ENCODE measurements around the gene MYBPC3.
"Not testable (repeated sequence)": the region's sequence is repeated elsewhere in the genome, so short reads cannot be mapped to it uniquely, and the experiment has no call there.

The MYBPC3 gene

DNA sequence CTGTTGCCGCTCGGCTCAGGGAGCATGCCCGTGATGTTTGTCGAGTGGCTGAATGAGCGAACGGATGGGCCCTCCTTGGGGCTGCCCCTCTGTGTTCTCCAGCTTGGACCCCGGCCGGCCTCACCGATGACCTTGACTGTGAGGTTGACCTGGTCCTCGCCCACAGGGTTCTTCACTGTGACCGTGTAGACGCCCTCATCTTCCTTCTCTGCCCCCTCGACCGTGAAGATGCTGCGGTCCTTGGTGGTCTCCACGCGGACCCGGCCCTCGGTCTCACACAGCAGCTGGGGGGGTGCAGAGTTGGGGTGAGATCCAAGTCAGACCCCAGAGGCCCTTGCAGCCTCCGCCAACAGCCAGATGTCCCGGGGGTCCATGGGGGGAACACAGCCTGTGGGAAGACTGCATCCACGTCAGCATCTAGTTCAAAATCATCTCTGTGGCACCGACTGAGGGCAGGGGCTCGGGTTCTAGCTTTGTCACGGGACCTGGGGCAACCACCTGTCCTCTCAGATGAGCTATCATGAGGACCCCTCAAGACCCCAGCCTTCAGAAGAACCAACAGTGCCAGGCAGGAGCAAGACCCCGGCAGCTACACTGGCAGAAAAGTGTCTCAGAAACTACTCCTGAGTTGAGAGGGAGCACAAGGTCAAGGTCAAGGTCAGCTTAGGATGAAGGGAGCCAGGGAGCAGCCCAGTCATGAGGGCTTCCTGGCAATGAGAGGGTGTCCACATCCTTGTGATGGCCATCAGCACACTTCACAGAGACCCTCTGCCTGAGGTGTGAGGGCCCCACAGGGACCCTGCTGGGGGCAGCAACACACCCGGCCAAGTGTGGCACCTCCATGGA, 13.9 kb downstream of the MYBPC3 start:
- no peak for DNase-seq (ENCODE audit: low spot score)

DNA sequence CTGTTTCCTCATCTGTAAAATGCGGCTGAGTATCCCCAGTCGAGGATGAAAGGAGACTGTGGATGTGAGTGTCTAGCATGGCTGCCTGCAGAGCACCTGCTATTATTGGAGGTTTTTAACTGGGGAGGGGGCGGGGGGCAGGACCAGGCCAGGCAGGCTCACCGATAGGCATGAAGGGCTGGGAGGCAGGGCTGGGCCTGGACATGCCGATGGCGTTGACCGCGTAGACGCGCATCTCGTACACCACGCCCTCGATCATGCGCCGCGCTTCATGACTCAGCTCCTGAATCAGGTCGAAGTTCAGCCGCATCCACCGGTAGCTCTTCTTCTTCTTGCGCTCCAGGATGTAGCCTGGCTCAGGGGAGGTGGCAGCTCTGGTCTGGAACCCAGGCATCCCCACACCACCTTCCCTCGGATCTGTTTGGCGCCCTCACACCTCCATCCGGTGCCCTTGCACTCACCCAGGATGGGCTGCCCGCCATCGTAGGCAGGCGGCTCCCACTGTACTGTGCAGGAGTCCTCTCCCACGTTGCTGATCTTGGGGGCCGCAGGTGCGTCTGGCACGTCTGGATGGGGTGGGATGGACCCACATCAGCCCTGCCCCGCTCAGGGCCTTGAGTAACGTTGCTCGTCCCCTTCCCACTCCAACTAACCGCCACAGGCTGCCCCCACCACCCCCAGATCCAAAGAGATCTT, 15.1 kb downstream of the MYBPC3 start:
- DNase-seq (ENCODE audit: low spot score) = no peak

DNA sequence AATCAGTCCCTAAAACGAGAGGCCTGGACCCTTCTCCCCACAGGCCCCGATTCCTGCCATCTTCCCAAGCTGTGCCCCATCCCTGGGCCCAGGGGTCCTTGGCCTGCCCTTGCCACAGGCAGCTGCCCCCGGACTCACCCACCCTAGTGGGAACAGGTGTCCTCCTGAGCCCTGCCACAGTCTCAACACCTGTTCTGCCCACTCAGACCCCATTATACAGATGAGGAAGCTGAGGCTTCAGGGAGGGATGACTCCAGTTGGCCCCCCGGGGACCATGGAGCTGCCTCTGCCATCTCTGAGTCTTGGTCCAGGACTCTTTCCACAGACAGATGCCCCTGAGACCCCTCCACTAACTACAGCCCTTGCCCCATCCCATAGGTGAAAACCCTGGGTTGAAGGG, 15.9 kb downstream of the MYBPC3 start:
- no peak for DNase-seq (ENCODE audit: low spot score)

DNA sequence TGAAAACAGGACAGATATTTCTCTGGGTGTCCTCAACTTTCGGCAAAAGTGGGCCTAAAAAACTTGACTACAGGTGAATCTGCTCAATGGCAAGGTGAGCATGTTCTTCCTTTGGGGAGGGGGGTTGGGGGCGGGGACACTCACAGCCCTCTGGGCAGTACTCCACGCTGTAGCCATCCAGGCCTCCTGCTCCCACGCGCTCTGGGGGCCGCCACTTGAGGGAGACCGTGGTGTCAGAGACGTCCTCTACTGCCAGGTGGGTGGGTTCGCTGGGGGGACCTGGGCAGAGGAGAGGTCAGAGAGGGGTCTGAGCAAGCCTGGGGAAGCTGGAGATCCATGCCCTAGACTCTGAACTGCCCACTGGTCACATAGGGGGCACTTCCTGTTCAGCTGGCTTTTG, 16.8 kb downstream of the MYBPC3 start:
- DNase-seq (ENCODE audit: low spot score) = no peak

DNA sequence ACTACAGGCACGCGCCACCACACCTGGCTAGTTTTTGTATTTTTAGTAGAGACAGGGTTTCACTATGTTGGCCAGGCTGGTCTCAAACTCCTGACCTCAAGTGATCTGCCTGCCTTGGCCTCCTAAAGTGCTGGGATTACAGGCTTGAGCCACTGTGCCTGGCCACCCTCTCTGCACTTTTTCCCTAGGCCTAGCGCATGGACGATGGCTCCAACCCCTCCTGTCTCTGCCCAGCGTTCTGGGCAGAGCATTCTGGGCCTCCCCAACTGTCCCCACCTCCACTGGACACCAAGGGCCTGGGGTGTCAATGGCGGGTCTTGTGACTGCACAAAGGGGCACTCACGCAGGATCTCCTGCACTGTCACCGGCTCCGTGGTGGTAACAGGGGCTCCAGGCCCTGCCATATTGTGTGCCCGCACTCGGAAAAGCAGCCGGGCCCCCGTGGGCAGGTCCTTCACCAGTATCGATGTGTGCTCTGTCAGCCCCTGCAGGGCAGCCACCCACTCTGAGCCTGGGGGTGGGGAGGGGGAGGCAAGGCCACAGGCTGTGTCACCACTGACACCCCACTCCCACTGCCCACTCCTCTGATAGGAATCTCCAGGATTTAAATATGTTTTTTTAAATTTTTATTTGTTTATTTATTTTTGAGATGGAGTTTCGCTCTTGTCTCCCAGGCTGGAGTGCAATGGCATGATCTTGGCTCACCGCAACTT, 17.6 kb downstream of the MYBPC3 start:
- DNase-seq (ENCODE audit: low spot score) = not testable (repeated sequence)

DNA sequence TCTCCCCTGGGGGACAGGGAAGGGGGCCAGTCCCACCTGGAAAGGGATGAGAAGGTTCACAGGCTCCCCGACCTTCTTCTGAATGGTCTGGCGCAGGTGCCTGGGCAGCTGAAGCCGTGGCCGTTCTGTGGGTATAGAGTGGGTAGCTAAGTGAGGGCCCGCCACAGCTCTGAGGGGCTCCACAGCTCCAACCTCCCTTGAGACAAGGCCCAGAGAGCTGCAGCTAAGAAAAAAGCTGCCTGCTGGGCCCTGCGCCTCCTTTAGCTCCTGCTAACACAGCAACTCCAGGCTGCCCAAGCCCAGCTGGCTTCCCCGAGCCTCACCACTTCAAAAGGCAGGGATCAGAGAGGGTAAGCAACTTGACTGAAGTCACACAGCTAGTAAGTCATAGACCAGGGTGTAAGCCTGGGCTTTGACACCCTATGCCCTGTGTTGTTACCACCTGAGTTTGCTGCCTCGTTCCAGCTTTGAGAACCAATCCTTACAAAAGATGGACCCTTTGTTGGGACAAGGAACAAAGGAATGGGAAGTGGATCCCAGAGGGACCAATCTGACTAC, 18.5 kb downstream of the MYBPC3 start:
- no peak for DNase-seq (ENCODE audit: low spot score)

DNA sequence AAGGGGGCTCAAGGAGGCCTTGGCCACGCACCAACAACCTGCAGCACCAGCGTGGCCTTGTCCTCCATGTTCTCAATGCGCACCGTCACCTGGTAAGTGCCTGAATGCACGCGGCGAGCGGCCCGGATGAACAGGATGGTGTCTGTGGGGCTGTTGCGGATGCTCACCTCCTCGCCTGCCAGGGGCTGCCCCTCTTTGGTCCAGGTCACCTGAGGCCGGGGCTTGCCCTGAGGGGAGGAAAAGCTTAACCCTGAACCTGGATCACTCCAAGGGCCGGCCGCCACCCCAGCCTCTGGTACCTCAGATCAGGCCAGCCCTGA, 19.0 kb downstream of the MYBPC3 start:
- DNase-seq (ENCODE audit: low spot score) = no peak

DNA sequence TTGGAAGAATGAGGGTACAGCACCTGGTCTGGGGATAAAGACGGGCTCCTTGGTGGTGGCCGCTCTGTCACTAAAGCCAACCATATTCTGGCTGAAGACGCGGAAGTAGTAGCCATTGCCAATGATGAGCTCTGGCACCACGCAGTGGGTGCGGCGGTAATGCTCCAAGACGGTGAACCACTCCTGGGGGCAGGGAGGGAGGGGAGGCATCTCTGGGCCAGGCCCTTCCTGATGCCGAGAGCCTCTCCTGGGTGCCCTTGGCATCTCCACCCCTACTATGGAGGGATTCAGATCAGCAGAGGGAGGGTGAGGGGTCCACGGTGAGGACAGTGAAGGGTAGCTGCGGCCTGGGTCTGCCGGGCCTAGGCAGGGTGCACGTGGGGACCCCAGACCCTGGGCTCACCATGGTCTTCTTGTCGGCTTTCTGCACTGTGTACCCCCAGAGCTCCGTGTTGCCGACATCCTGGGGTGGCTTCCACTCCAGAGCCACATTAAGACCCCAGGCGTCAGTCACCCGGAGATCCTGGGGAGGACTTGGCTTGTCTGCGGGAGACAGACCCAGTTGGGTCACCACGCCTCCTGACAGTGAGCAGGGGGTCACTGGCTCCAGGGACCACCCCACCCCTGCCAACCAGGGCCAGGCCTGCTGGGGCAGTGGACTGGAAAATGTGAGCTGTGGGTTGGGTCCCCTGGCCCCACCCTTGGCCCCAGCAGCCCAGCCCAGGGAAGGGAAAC, 19.5 kb downstream of the MYBPC3 start:
- DNase-seq (ENCODE audit: low spot score) = no peak

DNA sequence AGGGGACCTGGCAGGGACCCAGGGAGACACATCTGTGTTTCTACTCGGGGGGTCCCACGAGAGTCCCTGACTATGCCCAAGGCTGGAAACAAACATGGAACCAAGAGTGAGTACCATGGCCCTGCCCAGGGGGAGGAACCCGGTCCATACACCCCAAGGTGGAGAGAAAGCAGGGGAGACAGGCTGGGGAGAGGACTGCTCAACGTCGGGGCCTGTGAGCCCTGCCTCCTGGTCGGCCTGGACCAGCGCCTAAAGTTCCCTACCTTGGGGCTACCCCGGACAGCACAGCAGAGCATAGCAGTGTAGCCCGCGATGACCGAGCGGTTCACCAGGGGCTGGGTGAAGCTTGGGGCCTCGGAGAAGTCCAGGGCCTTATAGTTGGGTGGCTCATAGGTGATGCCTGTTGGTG, 20.2 kb downstream of the MYBPC3 start:
- no peak for DNase-seq (ENCODE audit: low spot score)

DNA sequence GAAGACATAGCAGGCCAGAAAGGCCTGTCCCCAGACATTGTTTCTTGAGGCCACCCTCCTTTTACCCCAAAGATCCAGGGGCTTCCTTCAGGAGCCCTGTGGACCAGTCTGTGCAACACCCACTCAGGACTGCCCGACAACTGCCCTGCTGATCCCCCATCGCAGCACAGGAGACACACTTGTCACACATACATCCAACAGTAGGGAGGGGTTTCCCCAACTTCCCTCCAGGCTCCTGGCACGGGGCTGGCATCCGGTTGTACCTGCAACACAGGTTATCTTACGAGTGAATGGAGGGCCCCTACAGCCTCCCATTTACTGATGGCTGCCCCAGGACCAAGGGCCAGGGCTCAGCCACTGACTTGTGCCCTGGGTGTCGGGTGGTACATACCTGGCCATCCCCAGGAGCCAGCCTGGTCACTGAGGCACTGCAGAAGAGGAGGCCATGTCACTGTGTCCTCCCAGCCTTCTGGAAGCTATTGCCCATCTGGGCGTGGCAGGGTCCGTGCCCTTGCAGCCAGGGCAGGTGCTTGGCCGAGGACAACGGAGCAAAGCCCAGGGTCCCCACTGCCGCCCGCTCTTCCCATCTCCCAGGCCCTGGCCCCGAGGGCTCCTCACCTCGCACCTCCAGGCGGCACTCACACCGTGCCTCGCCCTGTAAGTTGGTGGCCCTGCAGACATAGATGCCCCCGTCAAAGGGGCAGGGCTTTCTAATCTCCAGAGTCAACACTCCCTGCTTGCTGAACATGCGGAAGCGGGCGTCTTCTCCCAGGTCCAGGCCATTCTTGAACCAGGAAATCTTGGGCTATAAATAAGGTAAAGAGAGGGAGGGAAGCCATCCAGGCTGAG, 20.8 kb downstream of the MYBPC3 start:
- DNase-seq (ENCODE audit: low spot score) = no peak

DNA sequence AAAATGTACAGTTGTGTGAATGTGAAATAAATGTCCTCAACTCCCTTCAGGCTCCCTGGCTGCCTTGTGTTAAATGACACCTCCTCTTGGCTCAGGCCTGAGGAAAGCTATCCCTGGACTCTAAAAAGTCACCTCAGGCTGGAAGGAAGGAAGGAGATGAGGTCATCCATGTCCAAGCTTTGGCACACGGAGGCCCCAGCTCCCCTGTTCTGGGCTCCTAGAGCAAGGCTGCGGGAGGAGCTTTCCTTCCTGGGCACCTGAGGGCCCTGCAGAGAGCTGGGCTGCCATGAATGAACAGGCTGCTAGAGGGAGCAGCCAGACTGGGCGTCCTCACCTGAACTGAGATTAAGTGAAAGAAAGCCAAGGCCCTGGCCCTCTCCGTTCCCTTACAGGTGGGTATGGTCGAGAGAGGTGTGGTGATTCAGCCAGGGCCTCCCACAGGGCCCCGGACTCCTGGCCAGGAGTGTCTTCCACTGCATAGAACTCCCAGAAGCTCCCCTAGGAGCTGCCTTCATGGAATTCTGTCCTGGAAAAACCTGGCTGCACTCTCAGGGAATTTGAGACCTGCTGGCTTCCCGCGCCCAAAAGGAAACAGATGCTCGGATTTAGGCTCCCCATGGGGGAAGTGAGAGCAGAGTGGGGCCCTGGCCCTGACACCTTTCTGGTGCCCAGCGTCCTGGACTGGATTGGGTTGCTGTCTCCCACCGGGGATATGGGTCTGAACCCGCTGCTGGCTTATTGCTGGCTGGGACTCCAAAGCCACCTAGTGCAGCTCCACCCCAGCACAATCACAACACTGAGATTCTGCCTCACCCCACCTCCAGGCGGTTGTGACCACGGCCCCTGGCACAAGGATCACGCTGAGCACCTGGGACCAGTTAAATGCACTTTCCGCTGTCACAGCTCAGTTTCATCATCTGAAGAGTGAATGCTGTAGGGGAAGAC, 22.2 kb downstream of the MYBPC3 start:
- DNase-seq (ENCODE audit: low spot score) = no peak

DNA sequence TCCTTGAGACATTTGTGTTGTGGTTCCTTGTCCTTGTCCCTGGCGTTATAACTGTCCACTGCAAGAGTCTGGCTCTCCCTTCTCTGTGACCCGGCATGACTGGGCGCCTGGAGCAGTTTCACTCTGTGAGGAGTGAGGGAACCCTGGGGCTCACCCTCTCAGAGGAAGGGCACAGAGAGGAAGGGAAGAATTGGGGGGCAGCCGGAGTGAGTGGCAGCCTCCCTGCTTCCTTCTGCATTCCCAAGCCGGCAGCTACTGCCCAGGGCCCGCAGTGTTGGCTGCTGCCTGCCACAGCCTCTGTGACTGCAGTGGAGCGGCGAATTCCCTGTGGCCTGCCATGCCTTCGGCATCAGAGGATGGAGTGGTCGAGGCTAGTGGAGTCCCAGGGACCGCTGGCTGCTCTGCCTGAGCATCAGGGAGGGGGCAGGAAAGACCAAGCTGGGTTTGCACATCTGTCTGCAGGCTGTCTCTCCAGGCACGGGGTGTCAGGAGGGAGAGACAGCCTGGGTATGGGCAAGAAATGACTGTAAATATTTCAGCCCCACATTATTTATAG, 23.0 kb downstream of the MYBPC3 start:
- DNase-seq (ENCODE audit: low spot score) = no peak

DNA sequence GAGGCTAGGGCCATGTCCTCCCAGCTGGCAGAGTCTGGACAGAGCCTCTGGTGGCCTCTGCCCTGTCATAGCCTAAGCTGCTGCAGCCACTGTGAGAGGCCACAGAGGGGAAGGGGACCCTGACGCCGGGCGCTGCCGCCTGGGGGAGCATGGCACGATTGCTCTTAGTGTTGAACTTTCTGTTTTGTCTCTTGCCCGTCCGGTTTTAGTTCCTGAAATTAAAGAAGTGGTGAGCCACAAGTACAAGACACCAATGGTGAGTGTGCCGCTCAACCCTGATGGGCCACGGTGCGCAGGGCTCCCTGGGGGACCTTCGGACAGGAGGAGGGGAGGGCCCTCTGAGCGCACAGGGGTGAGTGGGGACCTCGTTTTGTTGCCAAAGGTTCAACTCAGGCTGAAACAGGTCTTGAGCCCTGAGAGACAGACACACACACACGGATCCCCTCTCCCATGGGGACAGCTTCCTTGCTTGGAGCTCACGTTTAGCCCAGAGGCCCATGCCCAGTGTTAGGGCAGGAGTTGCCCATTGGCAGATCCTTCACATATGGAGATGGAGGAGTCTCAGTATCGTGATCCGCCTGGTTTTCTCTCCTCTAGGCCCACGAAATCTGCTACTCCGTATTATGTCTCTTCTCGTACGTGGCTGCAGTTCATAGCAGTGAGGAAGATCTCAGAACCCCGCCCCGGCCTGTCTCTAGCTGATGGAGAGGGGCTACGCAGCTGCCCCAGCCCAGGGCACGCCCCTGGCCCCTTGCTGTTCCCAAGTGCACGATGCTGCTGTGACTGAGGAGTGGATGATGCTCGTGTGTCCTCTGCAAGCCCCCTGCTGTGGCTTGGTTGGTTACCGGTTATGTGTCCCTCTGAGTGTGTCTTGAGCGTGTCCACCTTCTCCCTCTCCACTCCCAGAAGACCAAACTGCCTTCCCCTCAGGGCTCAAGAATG, 23.8 kb downstream of the MYBPC3 start:
- no peak for DNase-seq (ENCODE audit: low spot score)

DNA sequence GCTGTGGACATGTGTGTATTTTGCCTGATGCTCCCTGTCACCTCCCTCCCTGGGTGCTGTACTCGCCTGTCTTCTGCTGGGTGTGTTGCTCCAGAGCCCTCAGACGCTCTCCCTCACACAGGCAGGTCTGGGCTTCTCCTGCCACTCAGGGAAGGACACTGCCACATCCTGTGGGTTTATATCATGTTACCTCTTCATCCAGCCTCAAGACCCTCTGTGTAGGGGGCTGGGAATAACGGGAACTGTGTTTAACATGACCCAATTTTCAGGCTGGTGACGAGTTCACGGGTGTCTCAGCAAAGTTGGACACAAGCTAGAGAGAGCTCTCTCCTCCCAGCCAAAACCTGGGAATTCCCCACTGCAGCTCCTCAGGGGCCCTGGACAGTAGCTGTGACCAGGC, 24.6 kb downstream of the MYBPC3 start:
- DNase-seq (ENCODE audit: low spot score) = no peak

DNA sequence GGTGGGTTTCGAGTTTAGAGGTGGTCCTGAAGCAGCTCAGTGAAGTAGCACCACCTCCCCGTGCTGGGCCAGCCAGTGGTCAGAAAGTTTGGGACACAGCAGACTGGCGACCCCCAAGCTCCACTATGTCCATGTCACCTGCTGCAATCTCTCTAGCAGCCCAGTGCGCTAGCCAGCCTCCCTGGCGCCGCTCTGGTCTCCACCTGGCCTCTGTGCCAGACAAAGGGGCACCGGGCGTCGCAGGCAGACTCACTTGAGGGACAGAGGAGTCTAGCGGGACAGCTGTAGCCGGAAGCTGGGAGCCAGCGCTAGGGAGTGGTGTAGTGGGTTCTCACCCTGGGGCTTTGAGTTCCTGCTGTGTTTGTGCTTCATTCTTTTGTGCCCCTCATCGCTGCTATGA, 25.5 kb downstream of the MYBPC3 start:
- DNase-seq (ENCODE audit: low spot score) = no peak

DNA sequence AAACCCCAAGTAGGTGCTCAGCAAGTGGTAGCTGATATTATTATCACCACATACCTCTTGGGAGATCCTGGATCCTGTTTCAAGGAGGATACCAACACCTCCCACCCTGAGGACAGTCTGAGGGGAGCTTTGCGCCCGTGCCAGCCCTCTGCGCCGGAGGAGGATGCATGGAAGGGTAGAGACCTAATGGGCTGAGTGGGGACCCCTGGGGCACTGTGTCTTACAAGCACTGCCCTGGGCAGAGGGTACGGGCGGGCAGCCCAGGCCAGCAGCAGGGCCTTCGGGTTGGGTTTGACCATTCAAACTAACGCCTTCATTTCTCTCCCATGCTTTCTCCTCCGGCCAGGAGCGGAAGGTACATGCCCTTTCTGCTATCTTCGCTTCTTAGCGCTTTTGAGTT, 26.3 kb downstream of the MYBPC3 start:
- DNase-seq (ENCODE audit: low spot score) = no peak

DNA sequence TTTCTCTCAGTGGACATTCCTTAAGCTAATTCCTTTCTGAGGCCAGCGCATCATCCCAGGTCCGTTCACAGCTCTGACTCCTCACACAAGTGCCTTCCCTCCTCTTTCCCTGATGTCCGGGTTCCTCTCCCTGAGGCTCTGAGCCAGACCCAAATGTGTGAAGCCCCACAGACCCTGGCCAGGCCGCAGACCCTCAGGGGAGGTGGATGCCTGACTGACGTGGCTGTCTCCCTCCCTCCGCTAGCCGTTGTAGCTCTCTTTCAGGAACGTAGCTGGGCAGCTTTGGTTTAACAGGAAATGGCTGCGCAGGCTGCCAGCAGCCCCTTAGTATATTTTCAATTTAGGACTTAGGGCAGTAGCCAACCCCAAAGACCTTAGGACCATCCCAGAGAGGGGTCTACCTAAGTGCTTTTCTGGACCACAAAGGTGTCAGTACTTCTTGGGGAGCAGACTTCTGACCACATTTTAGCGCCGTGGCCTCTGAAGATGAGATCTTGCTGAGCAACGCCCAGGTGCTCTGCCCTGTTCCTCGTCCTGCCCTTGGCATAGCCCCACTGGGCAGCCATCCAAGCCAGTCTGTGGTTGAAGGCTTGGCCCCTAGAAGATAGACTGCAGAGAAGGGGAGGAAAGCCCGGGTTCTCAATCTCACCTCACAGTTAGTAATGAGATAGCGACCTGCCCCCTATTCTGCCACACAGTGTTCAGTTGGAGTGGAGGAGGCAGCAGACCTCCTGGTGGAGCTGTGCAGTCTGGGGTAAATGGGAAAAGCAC, 27.0 kb downstream of the MYBPC3 start:
- no peak for DNase-seq (ENCODE audit: low spot score)

DNA sequence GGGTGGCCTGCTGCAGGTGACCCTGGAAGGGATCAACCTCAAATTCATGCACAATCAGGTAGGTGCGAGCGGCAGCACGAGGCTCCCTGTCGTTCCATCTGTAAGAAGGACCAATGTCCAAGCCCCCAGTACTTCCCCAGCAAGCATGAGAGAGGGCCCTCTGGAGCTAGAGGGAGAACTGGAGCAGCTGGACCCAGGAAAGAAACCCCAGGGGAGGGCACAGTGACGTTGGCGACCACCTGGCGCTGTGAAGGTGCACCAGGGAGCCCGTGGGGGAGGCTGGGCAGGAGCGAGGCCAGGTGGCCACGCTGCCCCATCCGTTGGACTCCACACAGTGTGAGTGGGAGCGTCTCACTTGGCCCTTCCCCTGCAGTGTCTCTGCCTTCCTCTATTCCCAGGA, 28.0 kb downstream of the MYBPC3 start:
- DNase-seq (ENCODE audit: low spot score) = no peak
